PC-3 (cell line): ENCODE measurements around the gene DUSP19. TPM values are rescaled to one million over a fixed set of nuclear protein-coding genes. Genes with fewer than 3 reads are reported as not detected.
A peak's percentile ranks its signal among the peaks of the same experiment; 100 is the strongest.

Experiments
- ATAC-seq: fragments of 200-7000 bp; cut with Tn5 transposase; 2 replicates; pipeline ENCODE4 v1.9.1; 2020; ENCODE audit warnings: mild to moderate bottlenecking, moderate library complexity
- Bru-seq: library from RNA; stranded (reverse); fragments of 400-500 nt; gene quantifications from one replicate; lab custom pipeline; 2021; lab: Mats Ljungman, UMichigan
- BruChase-seq, 2 experiments: library from RNA; stranded (reverse); fragments of 400-500 nt; gene quantifications; one replicate each; lab custom pipeline; 2021; lab: Mats Ljungman, UMichigan
- BruUV-seq: library from RNA; stranded (reverse); fragments of 400-500 nt; replicated peaks from 2 replicates; lab custom pipeline; 2021; lab: Mats Ljungman, UMichigan
- CTCF ChIA-PET: fragments of 300-600 bp; sonication (Branson Sonifier 250); formaldehyde crosslinking; loops from one replicate; lab custom pipeline; 2022; ENCODE audit warnings: antibody characterized with exemption; lab: Charles Lee
- POLR2A ChIA-PET: fragments of 300-600 bp; sonication (Branson Sonifier 250); formaldehyde crosslinking; loops from one replicate; lab custom pipeline; 2022; ENCODE audit warnings: antibody characterized with exemption; ENCODE audit not compliant: unreplicated experiment; lab: Charles Lee
- DNase-seq: peaks from one replicate; pipeline ENCODE4 v3.0.0-alpha.2; 2015
- H2AFZ ChIP-seq: fragments of 300-600 bp; sonication (generic); 2 replicates; pipeline ENCODE4 v1.6.0; 2016; ENCODE audit warnings: antibody characterized with exemption, low read length
- H3F3A ChIP-seq: fragments of 300-600 bp; sonication (generic); one replicate; pipeline ENCODE4 v1.6.0; 2017; ENCODE audit warnings: antibody characterized with exemption, low read length, control low read depth, mild to moderate bottlenecking; ENCODE audit not compliant: unreplicated experiment
- H3K27ac ChIP-seq: fragments of 300-600 bp; sonication (generic); 2 replicates; pipeline ENCODE4 v1.5.1; 2016; ENCODE audit warnings: mild to moderate bottlenecking, low read length
- H3K27me3 ChIP-seq: fragments of 300-600 bp; sonication (generic); 2 replicates; pipeline ENCODE4 v1.6.1; 2016; ENCODE audit warnings: low read length, mixed read lengths
- H3K36me3 ChIP-seq: fragments of 300-600 bp; sonication (generic); 2 replicates; pipeline ENCODE4 v1.6.1; 2016; ENCODE audit warnings: low read depth, mixed run types, low read length, mixed read lengths
- H3K4me1 ChIP-seq: fragments of 300-600 bp; sonication (generic); 2 replicates; pipeline ENCODE4 v1.5.1; 2016; ENCODE audit warnings: low read length; ENCODE audit not compliant: insufficient read depth
- H3K4me2 ChIP-seq: fragments of 300-600 bp; sonication (generic); 2 replicates; pipeline ENCODE4 v1.6.0; 2016; ENCODE audit warnings: low read length
- H3K4me3 ChIP-seq: fragments of 300-600 bp; sonication (generic); 2 replicates; pipeline ENCODE4 v1.5.1; 2016; ENCODE audit warnings: mild to moderate bottlenecking, low read length, mixed read lengths
- H3K79me2 ChIP-seq: fragments of 300-600 bp; sonication (generic); 2 replicates; pipeline ENCODE4 v1.6.1; 2017; ENCODE audit warnings: low read length, mixed read lengths
- H3K9ac ChIP-seq: fragments of 300-600 bp; sonication (generic); 2 replicates; pipeline ENCODE4 v1.6.0; 2016; ENCODE audit warnings: mild to moderate bottlenecking, low read length
- H3K9me2 ChIP-seq: fragments of 300-600 bp; sonication (generic); replicated peaks from 2 replicates; pipeline ENCODE4 v1.6.1; 2016; ENCODE audit warnings: mixed run types, low read length, mixed read lengths
- H3K9me3 ChIP-seq: fragments of 300-600 bp; sonication (generic); 2 replicates; pipeline ENCODE4 v1.6.1; 2016; ENCODE audit warnings: low read length, mixed read lengths
- H4K20me1 ChIP-seq: fragments of 300-600 bp; sonication (generic); 2 replicates; pipeline ENCODE4 v1.6.1; 2016; ENCODE audit warnings: low read length, mixed read lengths
- EZH2 ChIP-seq: fragments of 300-600 bp; sonication (generic); IDR thresholded peaks from one replicate; pipeline ENCODE4 v1.6.1; 2017; ENCODE audit warnings: antibody characterized with exemption, mild to moderate bottlenecking, low read length; ENCODE audit not compliant: unreplicated experiment
- EZH2phosphoT487 ChIP-seq: fragments of 300-600 bp; sonication (generic); IDR thresholded peaks from 2 replicates; pipeline ENCODE4 v1.6.1; 2018; ENCODE audit warnings: mild to moderate bottlenecking, antibody characterized with exemption, low read length, borderline replicate concordance
- intact Hi-C: fragments of 100-400 bp; cut with micrococcal nuclease; formaldehyde crosslinking; loops from 2 replicates; pipeline ENCODE4 v1.9.0; 2023
- long read RNA-seq: library from polyadenylated mRNA; unstranded; transcript quantifications from one replicate; pipeline ENCODE4 v2.0.0, GENCODE V29; 2021; ENCODE audit not compliant: unreplicated experiment
- total RNA-seq: library from RNA; depleted of rRNA; stranded (reverse); fragments of >200 nt; gene quantifications from 2 replicates; pipeline ENCODE4 v1.2.3, GENCODE V29; 2014; rRNA removed
- TF ChIP-seq, protein P1 (sequence below): fragments of 300-600 bp; sonication (generic); conservative IDR thresholded peaks from 2 replicates; pipeline ENCODE4 v1.5.1; 2017; ENCODE audit warnings: antibody characterized with exemption, low read depth, mild to moderate bottlenecking, low read length

The DUSP19 gene, protein sequence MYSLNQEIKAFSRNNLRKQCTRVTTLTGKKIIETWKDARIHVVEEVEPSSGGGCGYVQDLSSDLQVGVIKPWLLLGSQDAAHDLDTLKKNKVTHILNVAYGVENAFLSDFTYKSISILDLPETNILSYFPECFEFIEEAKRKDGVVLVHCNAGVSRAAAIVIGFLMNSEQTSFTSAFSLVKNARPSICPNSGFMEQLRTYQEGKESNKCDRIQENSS
- total RNA-seq (0.51 and 0.58 TPM in 2 replicates), Bru-seq, nascent RNA (percentile 32 among the genes with signal in this experiment), BruChase-seq, experiment 1, labeled RNA remaining after a 6-hour chase (percentile 44 among the genes with signal in this experiment), BruChase-seq, experiment 2, labeled RNA remaining after a 2-hour chase (percentile 35 among the genes with signal in this experiment)
- long read RNA-seq, full-length matches to known transcripts: 3 of 4 reads
- long read RNA-seq, partial matches to known transcripts: 0 of 4 reads
- long read RNA-seq, other reads (novel, unspliced or antisense): 1 of 4 reads

DNA sequence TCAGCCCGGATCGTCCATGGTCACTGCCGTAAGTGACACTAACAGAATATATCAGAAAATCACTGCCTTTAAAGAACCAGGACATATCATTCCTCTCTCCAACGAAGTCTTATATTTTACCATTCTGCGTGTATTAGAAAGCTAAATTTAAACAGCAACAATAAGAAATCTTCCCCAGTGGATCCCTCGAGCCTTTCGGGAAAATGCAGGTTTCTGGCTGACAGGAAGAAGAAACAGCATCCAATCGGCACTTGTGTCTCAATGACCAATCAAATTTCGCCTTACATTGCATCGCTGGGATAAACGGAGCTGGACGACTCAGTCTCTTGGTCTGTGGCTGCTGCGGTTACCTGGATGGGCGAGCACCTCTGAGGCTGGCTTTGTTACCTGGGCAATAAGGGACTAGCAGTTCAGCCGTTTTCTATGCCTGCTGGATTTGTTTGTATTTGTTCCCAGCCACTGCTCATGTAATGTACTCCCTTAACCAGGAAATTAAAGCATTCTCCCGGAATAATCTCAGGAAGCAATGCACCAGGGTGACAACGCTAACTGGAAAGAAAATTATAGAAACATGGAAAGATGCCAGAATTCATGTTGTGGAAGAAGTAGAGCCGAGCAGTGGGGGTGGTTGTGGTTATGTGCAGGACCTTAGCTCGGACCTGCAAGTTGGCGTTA, at the start of gene DUSP19:
TSS of gene DUSP19 (plus strand) at position 284 of the 675 bp plus-strand sequence. CDS start at position 471, 187 bp downstream.
- ATAC-seq (peak; percentile 94), DNase-seq (peak; percentile 99)
- Histone ChIP-seq H4K20me1 (no peaks in the 10 kb centered on the region), H3K9me3 (no peaks in the 10 kb centered on the region), H3K36me3 (no peaks in the 10 kb centered on the region), H2AFZ (peak within 1 kb of the TSS; percentile 88), H3K9me2 (no peaks in the 10 kb centered on the region), H3K9ac (peak within 1 kb of the TSS; percentile 55), H3K79me2 (no peaks in the 10 kb centered on the region), H3K4me3 (peak within 1 kb of the TSS; percentile 80), H3K27me3 (no peaks in the 10 kb centered on the region), H3K27ac (0 out of 2 replicates have a peak within 1 kb of the TSS, but pooled peaks have one; percentile 12), H3K4me2 (peak within 1 kb of the TSS; percentile 87), H3F3A (no peaks in the 10 kb centered on the region), H3K4me1 (peaks cover 13% of the 10 kb centered on the region)
- ChIA-PET POLR2A (interaction anchor here (0.7 kb wide), 1 partner anchor 148 kb away, joined by 5 read pairs; no protein-coding TSS in a partner anchor), CTCF (interaction anchor here (0.5 to 0.9 kb wide), 4 partner anchors 16 to 167 kb away, joined by 3 to 5 read pairs (median 4); no protein-coding TSS in a partner anchor)
- TF ChIP-seq EZH2: no peak
- TF ChIP-seq EZH2phosphoT487: no peak
- TF ChIP-seq, protein P1, sequence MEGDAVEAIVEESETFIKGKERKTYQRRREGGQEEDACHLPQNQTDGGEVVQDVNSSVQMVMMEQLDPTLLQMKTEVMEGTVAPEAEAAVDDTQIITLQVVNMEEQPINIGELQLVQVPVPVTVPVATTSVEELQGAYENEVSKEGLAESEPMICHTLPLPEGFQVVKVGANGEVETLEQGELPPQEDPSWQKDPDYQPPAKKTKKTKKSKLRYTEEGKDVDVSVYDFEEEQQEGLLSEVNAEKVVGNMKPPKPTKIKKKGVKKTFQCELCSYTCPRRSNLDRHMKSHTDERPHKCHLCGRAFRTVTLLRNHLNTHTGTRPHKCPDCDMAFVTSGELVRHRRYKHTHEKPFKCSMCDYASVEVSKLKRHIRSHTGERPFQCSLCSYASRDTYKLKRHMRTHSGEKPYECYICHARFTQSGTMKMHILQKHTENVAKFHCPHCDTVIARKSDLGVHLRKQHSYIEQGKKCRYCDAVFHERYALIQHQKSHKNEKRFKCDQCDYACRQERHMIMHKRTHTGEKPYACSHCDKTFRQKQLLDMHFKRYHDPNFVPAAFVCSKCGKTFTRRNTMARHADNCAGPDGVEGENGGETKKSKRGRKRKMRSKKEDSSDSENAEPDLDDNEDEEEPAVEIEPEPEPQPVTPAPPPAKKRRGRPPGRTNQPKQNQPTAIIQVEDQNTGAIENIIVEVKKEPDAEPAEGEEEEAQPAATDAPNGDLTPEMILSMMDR: no peak
- TSS peak; percentile 91 for BruUV-seq
- intact Hi-C loops: loop anchor here (1.0 kb wide), 3 partner anchors 19 to 46 kb away; partner anchors contain the start of genes NCKAP1 and NUP35

DNA sequence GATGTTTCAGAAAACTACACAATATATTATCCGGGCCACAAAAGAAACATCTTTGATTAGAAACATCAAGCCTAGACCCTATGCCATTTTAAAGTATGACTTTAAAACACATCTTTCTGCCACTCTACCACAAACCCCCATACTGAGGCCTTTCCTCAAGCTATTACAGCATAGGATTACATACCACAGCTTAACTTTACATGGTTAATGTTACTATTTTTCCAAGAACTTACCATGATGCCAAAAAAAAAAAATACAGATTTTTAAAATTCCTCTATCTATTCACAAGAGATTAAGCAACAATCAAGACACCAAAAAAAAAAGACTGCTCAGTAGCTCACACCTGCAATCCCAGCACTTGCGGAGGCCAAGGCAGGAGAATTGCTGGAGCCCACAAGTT, 49.3 kb upstream of the DUSP19 start:
- H3K4me3 ChIP-seq: no peak overlapping the region
- no peak overlapping the region for H3K9ac ChIP-seq
- DNase-seq (no peak), ATAC-seq (no peak)
- no peaks in the 10 kb centered on the region for H3K9me2 ChIP-seq
- intact Hi-C loops: no loop called here
- peaks cover 100% of the 10 kb centered on the region for H3K79me2 ChIP-seq
- peaks cover 4% of the 10 kb centered on the region for H3K4me1 ChIP-seq
- no peak overlapping the region for H3K4me2 ChIP-seq
- H2AFZ ChIP-seq: no peak overlapping the region
- no peaks in the 10 kb centered on the region for H3K27me3 ChIP-seq
- TF ChIP-seq, protein P1: no peak
- TF ChIP-seq EZH2: no peak
- TF ChIP-seq EZH2phosphoT487: no peak
- no peaks in the 10 kb centered on the region for H3K36me3 ChIP-seq
- no peak overlapping the region for H3K27ac ChIP-seq
- H4K20me1 ChIP-seq: peaks cover 74% of the 10 kb centered on the region
- ChIA-PET CTCF (no interaction called here), POLR2A (no interaction called here)
- no peaks in the 10 kb centered on the region for H3K9me3 ChIP-seq
- BruUV-seq: no TSS peak
- H3F3A ChIP-seq: no peaks in the 10 kb centered on the region
